Activated T-cell treated with anti-CD3 and anti-CD28 coated beads, Interleukin-2, amount 50 U/mL, for 4 hours (primary cell): ENCODE data around the gene NAV2. TPM values are rescaled to one million over a fixed set of nuclear protein-coding genes. Genes with fewer than 3 reads are reported as not detected.

Source experiments
- ATAC-seq, 2 donors: fragments of 200-7000 bp; cut with Tn5 transposase; one replicate each; pipeline ENCODE4 v1.10.0; 2021
- DNase-seq: peaks from one replicate; pipeline ENCODE4 v3.0.0-alpha.2; 2020
- H3K27me3 Mint-ChIP-seq: one replicate; pipeline ENCODE4 v1.8.0; 2021; ENCODE audit warnings: low read depth, mixed read lengths
- H3K36me3 Mint-ChIP-seq: one replicate; pipeline ENCODE4 v1.8.0; 2022; ENCODE audit warnings: mixed read lengths; ENCODE audit not compliant: insufficient read depth
- H3K4me1 Mint-ChIP-seq: one replicate; pipeline ENCODE4 v1.8.0; 2021; ENCODE audit warnings: low read depth, mixed read lengths
- H3K4me3 Mint-ChIP-seq: one replicate; pipeline ENCODE4 v1.8.0; 2021; ENCODE audit warnings: mild to moderate bottlenecking, moderate library complexity, mixed read lengths
- H3K9me3 Mint-ChIP-seq: one replicate; pipeline ENCODE4 v1.8.0; 2021; ENCODE audit warnings: mixed read lengths
- total RNA-seq, 3 donors: library from RNA; stranded (reverse); gene quantifications; one replicate each; pipeline ENCODE4 v1.2.1, GENCODE V29; 2021

Gene NAV2
- total RNA-seq, 3 donors from 2014 or later: 0.08 to 0.60 (median 0.35) TPM

DNA sequence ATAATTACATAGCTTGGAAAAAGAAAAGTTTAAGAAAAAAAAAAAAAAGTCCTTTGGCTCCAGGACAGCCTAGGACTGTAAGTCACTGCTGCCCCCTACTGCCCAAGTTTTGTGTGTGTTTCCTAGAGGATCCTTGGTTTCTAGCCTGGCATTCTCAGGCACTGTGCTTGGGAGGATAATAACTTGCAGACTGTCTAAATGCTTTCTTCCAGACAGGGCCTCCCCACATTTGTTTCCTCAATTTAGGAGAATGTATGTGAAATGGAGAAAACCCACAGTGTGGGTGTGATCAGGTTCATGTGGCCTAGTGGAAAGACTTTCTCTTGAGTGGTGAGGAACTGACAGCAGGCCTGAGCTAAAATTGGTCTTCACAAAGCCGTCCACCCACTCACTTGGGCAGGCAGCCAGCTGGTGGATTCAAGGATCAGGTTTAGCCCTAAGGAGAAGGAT, 191.0 kb downstream of the NAV2 start:
- no peaks in the 10 kb centered on the region for H3K4me1 Mint-ChIP-seq
- H3K36me3 Mint-ChIP-seq: no peaks in the 10 kb centered on the region
- H3K4me3 Mint-ChIP-seq: no peak overlapping the region
- DNase-seq (peak; percentile 12), ATAC-seq (no peak)
- no peaks in the 10 kb centered on the region for H3K27me3 Mint-ChIP-seq
- no peaks in the 10 kb centered on the region for H3K9me3 Mint-ChIP-seq

DNA sequence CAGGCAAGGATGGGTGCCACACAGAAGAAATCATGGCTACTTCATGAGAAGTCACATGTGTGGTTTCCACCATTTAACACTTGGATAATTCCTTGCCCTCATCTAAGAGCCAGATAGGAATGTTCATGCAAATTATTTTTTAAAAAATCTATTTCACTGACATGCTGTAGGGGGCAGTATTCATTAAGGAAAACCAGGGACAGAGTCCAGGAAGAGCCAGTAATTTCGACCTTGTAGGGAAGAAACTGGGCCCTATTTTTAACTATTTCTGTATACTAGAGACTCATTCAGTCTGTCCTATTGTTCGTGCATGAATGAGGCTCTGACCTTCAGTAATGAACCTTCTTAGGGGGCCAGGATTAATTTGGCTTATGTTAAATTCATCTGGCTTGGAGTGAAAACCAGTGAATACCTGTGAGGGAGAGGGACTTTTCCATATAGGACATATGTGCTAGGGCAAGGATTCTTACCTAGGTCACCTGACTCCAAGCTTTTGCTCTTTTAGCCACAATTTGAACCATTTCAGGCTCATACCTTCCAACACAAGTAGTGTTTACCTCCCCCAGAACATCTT, 192.7 kb downstream of the NAV2 start:
- no peaks in the 10 kb centered on the region for H3K36me3 Mint-ChIP-seq
- H3K4me3 Mint-ChIP-seq: no peak overlapping the region
- no peaks in the 10 kb centered on the region for H3K4me1 Mint-ChIP-seq
- H3K27me3 Mint-ChIP-seq: no peaks in the 10 kb centered on the region
- no peak for DNase-seq
- no peak for ATAC-seq
- no peaks in the 10 kb centered on the region for H3K9me3 Mint-ChIP-seq

DNA sequence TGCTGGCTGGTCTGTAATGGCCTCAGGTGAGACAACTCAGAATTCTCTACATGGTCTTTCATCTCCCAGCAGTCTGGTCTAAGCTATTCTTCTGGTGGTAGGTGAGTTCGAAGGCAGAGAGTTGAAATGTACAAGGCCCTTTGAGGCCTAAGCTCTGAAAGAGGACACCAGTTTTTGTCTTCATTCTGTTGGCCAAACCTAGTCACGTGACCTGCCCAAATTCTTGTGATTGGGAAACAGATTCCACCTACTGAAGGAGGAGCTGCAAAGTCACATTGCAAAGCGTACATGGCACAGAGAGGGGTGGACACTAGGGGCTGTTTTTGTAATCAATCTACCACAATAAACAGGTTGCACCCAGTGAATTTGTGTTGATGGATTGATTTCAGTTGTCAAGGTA, 193.5 kb downstream of the NAV2 start:
- no peak for ATAC-seq
- Mint-ChIP-seq H3K4me3 (no peak overlapping the region), H3K27me3 (peaks cover 2% of the 10 kb centered on the region), H3K4me1 (no peaks in the 10 kb centered on the region), H3K36me3 (no peaks in the 10 kb centered on the region), H3K9me3 (no peaks in the 10 kb centered on the region)
- DNase-seq: no peak

DNA sequence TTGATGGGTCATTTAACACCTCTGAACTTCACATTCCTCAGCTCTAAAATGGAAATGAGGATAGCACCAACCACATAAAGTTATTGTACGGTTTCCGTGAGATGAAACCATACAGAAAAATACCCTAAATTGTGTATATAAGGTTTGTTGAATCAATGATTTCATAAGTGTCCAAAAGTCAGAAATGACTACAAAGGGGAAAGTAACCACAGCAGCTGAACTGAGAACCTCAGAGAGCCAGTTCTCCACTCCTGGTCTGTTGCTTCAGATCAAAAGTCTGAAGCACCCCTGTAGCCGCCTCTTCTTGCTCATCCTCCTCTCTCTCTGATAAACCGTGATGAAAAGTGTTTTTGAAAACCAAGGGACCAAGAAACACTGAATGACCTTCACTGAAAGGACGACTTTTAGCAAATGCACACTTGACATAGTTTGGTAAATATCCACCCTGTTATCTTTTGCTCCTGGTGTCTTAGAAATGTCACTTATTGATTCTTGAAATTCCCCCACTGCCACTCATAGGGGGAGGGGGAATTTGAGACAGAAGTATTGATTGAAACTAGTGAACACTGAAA, 194.5 kb downstream of the NAV2 start:
- H3K4me1 Mint-ChIP-seq: no peaks in the 10 kb centered on the region
- H3K9me3 Mint-ChIP-seq: no peaks in the 10 kb centered on the region
- H3K27me3 Mint-ChIP-seq: peaks cover 4% of the 10 kb centered on the region
- no peak overlapping the region for H3K4me3 Mint-ChIP-seq
- ATAC-seq: no peak
- H3K36me3 Mint-ChIP-seq: no peaks in the 10 kb centered on the region
- DNase-seq: no peak

DNA sequence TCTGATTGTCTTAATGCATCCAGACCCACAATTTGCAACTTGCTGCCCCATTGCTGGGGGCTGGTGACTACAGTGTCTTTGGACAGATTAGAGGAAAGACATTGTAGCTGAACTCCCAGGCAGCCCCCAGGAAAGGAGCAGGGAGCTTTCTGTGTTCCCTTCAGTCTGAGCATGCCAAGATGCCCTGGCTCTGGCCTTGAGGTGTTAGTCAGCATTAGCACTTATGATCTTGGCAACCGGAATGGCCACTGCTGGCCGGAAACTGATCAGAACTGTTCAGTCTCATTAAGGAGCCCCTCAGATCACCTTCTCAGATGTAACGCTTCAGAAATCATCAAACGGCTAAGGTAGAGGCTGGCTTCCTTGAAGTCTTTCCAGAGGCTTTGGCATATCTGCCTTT, 195.2 kb downstream of the NAV2 start:
- no peak overlapping the region for H3K4me3 Mint-ChIP-seq
- no peaks in the 10 kb centered on the region for H3K4me1 Mint-ChIP-seq
- H3K9me3 Mint-ChIP-seq: no peaks in the 10 kb centered on the region
- H3K27me3 Mint-ChIP-seq: peaks cover 4% of the 10 kb centered on the region
- no peaks in the 10 kb centered on the region for H3K36me3 Mint-ChIP-seq
- DNase-seq: no peak
- ATAC-seq: no peak

DNA sequence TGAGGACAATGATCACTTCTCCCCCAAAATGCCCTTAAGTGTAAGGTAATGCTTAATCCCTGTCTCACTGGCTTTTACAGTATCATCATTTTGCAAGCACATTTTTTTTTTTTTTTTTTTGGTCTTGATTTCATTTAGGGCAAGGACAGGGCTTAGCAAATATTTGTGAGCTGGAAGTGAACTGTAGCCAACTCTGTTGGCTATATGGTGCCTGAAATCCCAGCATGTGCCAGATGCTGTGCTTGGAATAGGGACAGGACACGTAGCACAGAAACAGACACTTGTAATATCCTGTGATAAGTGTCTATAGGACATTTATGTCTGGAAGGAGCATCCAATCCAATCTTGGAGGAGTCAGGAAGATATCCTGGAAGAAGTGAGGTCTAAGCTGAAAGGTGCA, 198.3 kb downstream of the NAV2 start:
- Mint-ChIP-seq H3K27me3 (peaks cover 7% of the 10 kb centered on the region), H3K36me3 (no peaks in the 10 kb centered on the region), H3K4me1 (no peaks in the 10 kb centered on the region), H3K4me3 (no peak overlapping the region), H3K9me3 (no peaks in the 10 kb centered on the region)
- DNase-seq: no peak
- no peak for ATAC-seq

DNA sequence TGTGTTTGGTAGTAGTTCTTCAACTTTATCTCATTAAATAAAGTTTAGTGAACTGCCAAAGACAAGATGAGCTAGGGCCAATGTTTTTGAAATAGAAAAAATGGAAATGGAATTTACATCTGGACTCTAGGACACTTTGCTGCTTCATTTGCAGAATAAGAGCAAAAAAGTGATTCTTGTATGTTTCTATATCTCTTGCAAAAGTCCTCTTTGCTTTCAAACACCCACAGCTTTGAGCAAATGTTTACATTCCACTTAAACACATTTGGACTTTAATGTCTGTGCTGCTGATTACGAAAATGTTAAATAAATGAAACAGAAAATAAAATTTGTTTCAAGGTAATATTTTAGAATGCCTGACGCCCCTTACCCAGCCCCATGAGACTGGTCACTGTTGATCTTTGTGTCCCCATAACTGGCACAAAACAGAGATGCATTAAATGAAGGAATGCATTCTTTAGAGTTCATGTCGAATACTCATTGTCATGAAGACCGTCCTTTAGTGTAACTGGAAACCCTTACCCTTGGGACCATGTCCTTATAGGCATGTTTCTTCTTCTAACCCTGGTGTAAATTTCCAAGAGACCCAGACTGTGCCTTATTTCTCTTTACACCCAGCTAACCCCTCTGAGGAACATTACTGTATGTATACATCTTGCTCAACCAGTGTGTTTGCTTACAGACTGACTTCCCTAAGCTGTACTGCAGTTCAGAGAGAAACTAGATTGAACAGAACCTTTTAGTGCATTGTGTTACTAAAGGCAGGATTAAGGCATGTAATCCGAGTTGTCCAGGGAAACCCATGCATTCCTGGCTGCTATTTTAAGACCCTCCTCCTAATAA, 199.7 kb downstream of the NAV2 start:
- H3K36me3 Mint-ChIP-seq: no peaks in the 10 kb centered on the region
- no peaks in the 10 kb centered on the region for H3K9me3 Mint-ChIP-seq
- ATAC-seq (no peak), DNase-seq (no peak)
- H3K27me3 Mint-ChIP-seq: peaks cover 7% of the 10 kb centered on the region
- H3K4me3 Mint-ChIP-seq: no peak overlapping the region
- H3K4me1 Mint-ChIP-seq: no peaks in the 10 kb centered on the region

DNA sequence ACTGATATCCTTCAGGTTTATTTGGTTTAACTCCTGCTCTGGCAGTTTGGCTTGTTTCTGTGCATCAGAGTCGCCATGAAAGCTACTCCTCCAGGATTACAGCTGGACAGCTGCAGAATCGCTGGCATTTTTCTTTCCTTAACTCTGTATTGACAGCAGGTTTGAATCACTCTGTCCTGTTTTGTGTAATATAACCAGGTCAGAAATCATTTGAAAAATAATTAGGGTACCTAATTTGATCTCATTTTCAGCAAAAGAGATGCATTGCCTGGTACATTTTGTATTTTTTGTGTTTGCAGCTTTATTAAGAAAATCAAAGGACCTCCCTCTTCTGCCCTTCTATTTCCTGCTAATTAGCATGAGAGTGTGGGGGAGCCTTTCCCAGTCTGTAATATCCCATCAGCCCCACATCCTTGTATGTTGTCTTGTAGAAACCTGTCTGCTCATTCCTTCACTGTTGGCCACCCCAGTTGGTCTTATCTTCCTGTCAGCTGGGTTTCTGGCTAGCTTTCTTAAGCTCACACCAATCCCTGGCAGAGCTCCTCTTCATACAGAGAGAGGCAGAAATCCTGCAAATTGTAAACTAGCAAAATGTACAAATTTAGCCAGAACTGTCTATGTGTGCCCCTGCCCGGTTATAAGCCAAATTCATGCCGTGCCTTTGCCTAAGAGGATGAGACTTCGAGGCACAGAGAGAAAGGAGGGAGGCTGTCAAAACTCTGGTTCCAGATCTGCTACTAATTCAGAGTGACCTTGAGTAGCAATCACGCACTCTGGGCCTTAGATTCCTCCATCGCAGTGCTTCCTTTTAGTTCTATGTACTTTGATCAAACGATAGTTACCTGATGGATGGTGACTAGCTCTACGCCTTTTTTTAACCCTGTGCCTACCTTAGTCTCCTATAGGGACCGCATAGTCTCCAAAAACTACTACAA, 200.6 kb downstream of the NAV2 start:
- no peaks in the 10 kb centered on the region for H3K36me3 Mint-ChIP-seq
- no peaks in the 10 kb centered on the region for H3K4me1 Mint-ChIP-seq
- no peak overlapping the region for H3K4me3 Mint-ChIP-seq
- peaks cover 7% of the 10 kb centered on the region for H3K27me3 Mint-ChIP-seq
- DNase-seq (no peak), ATAC-seq (no peak)
- no peaks in the 10 kb centered on the region for H3K9me3 Mint-ChIP-seq

DNA sequence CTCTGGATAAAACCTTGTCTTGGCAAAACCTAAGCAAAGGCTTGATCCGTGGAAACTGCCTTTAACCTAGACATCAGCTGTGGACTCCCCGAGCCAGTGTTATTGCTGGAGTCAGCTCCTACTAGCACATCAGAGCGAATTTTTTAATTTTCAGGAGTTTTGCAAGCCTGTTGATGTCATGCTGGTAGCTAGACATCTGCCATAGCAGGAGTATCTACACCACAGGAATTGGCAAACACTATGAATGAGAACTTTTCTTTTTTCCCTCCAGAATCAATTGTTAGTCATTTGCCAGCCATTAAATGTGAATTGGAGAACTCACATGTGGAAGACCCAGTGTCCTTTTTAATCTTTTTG, 201.2 kb downstream of the NAV2 start:
- no peaks in the 10 kb centered on the region for H3K9me3 Mint-ChIP-seq
- no peaks in the 10 kb centered on the region for H3K4me1 Mint-ChIP-seq
- H3K27me3 Mint-ChIP-seq: peaks cover 7% of the 10 kb centered on the region
- ATAC-seq: no peak
- no peak overlapping the region for H3K4me3 Mint-ChIP-seq
- no peak for DNase-seq
- no peaks in the 10 kb centered on the region for H3K36me3 Mint-ChIP-seq

DNA sequence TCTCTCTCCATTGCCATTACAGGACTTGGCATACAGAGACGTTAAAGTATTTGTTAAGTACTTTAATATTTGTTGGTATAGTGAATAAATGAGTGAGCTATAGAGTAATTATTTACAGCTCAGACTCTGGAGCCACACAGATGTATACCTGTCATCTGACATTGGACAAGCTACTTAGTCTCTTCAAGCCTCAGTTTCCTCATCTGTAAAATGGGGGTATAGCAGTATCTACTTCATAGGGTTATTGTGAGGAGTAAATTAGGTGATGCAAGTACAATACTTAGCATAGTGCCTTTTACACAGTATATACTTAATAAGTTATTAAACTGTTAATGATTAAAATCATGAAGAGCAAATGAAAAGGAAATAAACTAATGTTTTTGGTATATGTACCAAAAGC, 203.2 kb downstream of the NAV2 start:
- ATAC-seq (no peak), DNase-seq (no peak)
- Mint-ChIP-seq H3K9me3 (no peaks in the 10 kb centered on the region), H3K36me3 (no peaks in the 10 kb centered on the region), H3K4me1 (no peaks in the 10 kb centered on the region), H3K27me3 (peaks cover 8% of the 10 kb centered on the region), H3K4me3 (no peak overlapping the region)

DNA sequence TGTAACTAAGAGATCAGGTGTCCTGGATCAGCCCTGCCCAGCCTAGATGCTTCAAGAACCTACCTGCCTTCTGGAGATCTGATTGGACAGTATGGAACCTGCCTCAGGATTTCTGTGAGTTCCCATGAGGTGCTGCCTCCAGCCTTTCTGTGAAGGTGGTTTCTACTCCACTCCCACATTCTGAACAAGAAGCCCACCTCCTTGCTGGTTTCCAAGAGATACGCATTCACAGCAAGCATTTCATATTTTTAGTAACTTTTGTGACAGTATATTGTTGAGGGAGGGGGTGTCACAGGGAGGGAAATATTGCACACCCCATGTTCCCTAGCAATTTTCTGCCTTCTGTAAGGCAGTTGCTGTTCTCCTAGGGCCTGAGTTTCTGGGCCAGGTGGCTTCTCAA, 204.4 kb downstream of the NAV2 start:
- Mint-ChIP-seq H3K9me3 (no peaks in the 10 kb centered on the region), H3K4me3 (no peak overlapping the region), H3K4me1 (no peaks in the 10 kb centered on the region), H3K27me3 (peaks cover 5% of the 10 kb centered on the region), H3K36me3 (no peaks in the 10 kb centered on the region)
- DNase-seq (no peak), ATAC-seq (no peak)

DNA sequence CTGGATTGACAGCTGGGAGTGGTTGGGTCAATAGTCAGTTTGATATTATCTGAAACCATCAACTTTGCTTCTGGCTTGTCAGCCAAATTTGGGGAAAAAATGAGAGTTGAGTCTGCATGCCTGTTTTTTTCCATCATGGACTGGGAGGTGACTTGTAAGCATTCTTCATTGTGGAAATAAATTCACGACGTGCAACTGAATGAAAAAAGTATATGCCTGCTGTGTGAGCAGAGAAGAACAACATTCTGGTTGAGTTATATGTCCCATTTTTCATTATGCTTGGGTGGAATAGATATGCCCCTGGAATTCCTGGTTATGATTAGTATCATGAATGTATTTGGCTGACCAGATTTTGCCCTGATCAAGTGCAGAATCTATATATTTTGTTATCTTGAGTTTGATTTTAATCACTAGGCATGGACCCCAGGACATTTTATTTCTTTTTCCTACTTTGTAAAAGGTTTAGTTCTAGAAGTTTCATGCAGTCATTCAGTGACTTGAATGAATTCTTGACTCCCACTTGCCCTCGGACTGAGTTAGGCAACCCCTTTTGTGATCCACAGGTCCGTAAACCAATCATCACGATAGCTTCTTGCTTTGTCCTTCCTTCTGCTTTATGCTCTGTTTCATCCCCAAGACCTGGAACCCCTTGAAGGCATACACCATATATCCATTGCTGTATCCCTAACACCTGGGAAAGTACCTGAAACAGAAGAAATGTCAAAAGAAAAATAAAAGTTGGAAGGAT, 205.8 kb downstream of the NAV2 start:
- ATAC-seq (no peak), DNase-seq (no peak)
- Mint-ChIP-seq H3K27me3 (peaks cover 5% of the 10 kb centered on the region), H3K4me3 (no peak overlapping the region), H3K36me3 (no peaks in the 10 kb centered on the region), H3K9me3 (no peaks in the 10 kb centered on the region), H3K4me1 (no peaks in the 10 kb centered on the region)

DNA sequence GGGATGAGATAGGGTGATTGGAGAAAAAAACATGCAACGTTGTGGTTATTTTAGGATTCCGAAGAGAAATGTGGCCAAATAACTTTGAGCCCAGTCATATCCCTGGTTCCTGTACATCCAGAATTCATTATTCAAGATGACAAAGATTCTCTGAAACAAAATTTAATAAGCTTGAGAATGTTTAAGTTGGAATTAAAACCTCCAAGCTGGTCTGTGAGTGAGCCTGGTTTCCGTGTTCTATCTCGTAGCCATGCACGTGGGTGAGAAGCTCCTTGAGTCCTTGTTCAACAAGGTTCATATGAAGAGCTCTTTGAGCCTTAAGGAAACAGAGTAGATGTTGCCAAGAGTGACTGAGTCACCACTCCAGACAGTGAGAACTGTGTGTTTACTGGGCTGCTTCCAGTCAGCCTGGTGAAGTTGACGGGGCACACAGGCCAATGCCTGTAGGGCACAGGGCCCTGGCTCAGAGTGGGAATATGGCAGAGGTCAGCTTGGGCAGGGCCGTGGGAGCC, 206.5 kb downstream of the NAV2 start:
- DNase-seq (no peak), ATAC-seq (no peak)
- no peaks in the 10 kb centered on the region for H3K9me3 Mint-ChIP-seq
- no peaks in the 10 kb centered on the region for H3K36me3 Mint-ChIP-seq
- peaks cover 5% of the 10 kb centered on the region for H3K27me3 Mint-ChIP-seq
- H3K4me1 Mint-ChIP-seq: no peaks in the 10 kb centered on the region
- H3K4me3 Mint-ChIP-seq: no peak overlapping the region

DNA sequence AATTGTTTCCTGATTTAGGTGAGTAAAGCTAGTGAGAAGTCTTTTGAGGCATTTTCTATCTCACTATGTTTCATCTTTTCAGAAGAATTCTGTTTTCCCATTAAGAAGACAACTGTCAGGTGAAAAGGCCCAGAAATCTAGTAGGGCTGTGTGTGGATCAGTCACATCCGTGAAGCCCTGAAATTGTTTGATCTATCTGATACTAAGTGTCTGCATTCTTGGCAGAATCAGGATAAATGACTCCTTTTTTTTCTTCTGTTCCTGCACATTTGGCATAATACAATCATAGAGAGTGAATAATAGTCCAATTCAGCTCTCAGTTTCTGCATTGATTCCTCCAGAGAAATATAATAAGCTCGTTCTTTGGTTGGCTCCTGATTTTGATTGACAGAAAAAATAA, 208.3 kb downstream of the NAV2 start:
- no peaks in the 10 kb centered on the region for H3K9me3 Mint-ChIP-seq
- H3K4me3 Mint-ChIP-seq: no peak overlapping the region
- ATAC-seq (no peak), DNase-seq (no peak)
- H3K36me3 Mint-ChIP-seq: no peaks in the 10 kb centered on the region
- H3K4me1 Mint-ChIP-seq: no peaks in the 10 kb centered on the region
- peaks cover 2% of the 10 kb centered on the region for H3K27me3 Mint-ChIP-seq
